HEK293 (cell line): ENCODE data around the gene TRABD2A.

Experiments
- CTCF ChIA-PET: fragments of 350-600 bp; formaldehyde crosslinking; extraction: SDS; loops from one replicate; lab custom pipeline; 2021; ENCODE audit warnings: antibody characterized with exemption; lab: Yijun Ruan, JAX
- POLR2A ChIA-PET: fragments of 300-600 bp; formaldehyde crosslinking; extraction: SDS; loops from one replicate; lab custom pipeline; 2020; ENCODE audit warnings: antibody characterized with exemption, inconsistent platforms; lab: Yijun Ruan, JAX
- H3K27ac ChIP-seq: fragments of 200-500 bp; sonication (Bioruptor generic); 2 replicates; pipeline ENCODE4 v1.5.1; 2014; ENCODE audit warnings: low read depth, low read length, control low read depth, inconsistent platforms; ENCODE audit errors: extremely low read depth
- H3K36me3 ChIP-seq, 2 experiments: fragments of 200-500 bp in 1 of 2; sonication (Bioruptor generic) in 1 of 2; 1 replicate in 1 of 2; 2 replicates in 1 of 2; pipeline ENCODE4 v1.5.1; 2014 to 2017; ENCODE audit warnings: inconsistent platforms in 2 of 2, low read length in 2 of 2; ENCODE audit not compliant: control insufficient read depth in 2 of 2, insufficient read depth in 1 of 2
- H3K4me1 ChIP-seq: fragments of 200-500 bp; sonication (Bioruptor generic); 2 replicates; pipeline ENCODE4 v1.5.1; 2014; ENCODE audit warnings: mild to moderate bottlenecking, low read length, inconsistent platforms; ENCODE audit not compliant: control insufficient read depth, insufficient read depth
- H3K4me3 ChIP-seq: 2 replicates; pipeline ENCODE4 v1.5.1; 2011; ENCODE audit warnings: low read depth, mild to moderate bottlenecking, control low read depth, low read length, moderate library complexity
- H3K9me3 ChIP-seq: fragments of 200-500 bp; sonication (Bioruptor generic); 2 replicates; pipeline ENCODE4 v1.5.1; 2014; ENCODE audit warnings: low read depth, low read length, inconsistent platforms; ENCODE audit not compliant: control insufficient read depth, insufficient read depth
- EGR2 ChIP-seq: fragments of 450-650 bp; formaldehyde crosslinking; IDR thresholded peaks from 2 replicates; pipeline ENCODE4 v1.5.1; 2016; ENCODE audit warnings: low read depth, missing biosample characterization, missing genetic modification characterization
- KLF1 ChIP-seq: fragments of 450-650 bp; formaldehyde crosslinking; IDR thresholded peaks from 2 replicates; pipeline ENCODE4 v1.5.1; 2016; ENCODE audit warnings: missing biosample characterization, missing genetic modification characterization
- OVOL3 ChIP-seq: fragments of 450-650 bp; formaldehyde crosslinking; IDR thresholded peaks from 2 replicates; pipeline ENCODE4 v1.5.1; 2016; ENCODE audit warnings: missing biosample characterization, missing genetic modification characterization
- RBAK ChIP-seq: fragments of 450-650 bp; formaldehyde crosslinking; IDR thresholded peaks from 2 replicates; pipeline ENCODE4 v1.5.1; 2016; ENCODE audit warnings: missing biosample characterization, missing genetic modification characterization
- SCRT2 ChIP-seq: fragments of 450-650 bp; formaldehyde crosslinking; IDR thresholded peaks from 2 replicates; pipeline ENCODE4 v1.5.1; 2016; ENCODE audit warnings: missing biosample characterization, missing genetic modification characterization
- ZFP41 ChIP-seq: fragments of 450-650 bp; formaldehyde crosslinking; IDR thresholded peaks from 2 replicates; pipeline ENCODE4 v1.5.1; 2016; ENCODE audit warnings: missing biosample characterization, missing genetic modification characterization, borderline replicate concordance
- ZFP69B ChIP-seq: fragments of 450-650 bp; formaldehyde crosslinking; IDR thresholded peaks from 2 replicates; pipeline ENCODE4 v1.5.1; 2016; ENCODE audit warnings: missing biosample characterization, missing genetic modification characterization
- ZNF175 ChIP-seq: fragments of 450-650 bp; formaldehyde crosslinking; IDR thresholded peaks from 2 replicates; pipeline ENCODE4 v1.5.1; 2016; ENCODE audit warnings: missing biosample characterization, missing genetic modification characterization
- ZNF214 ChIP-seq: fragments of 450-650 bp; formaldehyde crosslinking; IDR thresholded peaks from 2 replicates; pipeline ENCODE4 v1.5.1; 2017; ENCODE audit warnings: missing biosample characterization, mild to moderate bottlenecking, missing genetic modification characterization, borderline replicate concordance
- ZNF221 ChIP-seq: fragments of 450-650 bp; formaldehyde crosslinking; IDR thresholded peaks from 2 replicates; pipeline ENCODE4 v1.5.1; 2017; ENCODE audit warnings: missing biosample characterization, missing genetic modification characterization, borderline replicate concordance
- ZNF558 ChIP-seq: fragments of 450-650 bp; formaldehyde crosslinking; IDR thresholded peaks from 2 replicates; pipeline ENCODE4 v1.5.1; 2016; ENCODE audit warnings: missing biosample characterization, missing genetic modification characterization
- ZNF560 ChIP-seq: fragments of 450-650 bp; formaldehyde crosslinking; IDR thresholded peaks from 2 replicates; pipeline ENCODE4 v1.5.1; 2017; ENCODE audit warnings: missing biosample characterization, missing genetic modification characterization, borderline replicate concordance
- ZNF561 ChIP-seq: fragments of 450-650 bp; IDR thresholded peaks from 2 replicates; pipeline ENCODE4 v1.5.1; 2018; ENCODE audit warnings: missing biosample characterization, missing genetic modification characterization, borderline replicate concordance
- ZNF571 ChIP-seq: fragments of 450-650 bp; formaldehyde crosslinking; IDR thresholded peaks from 2 replicates; pipeline ENCODE4 v1.5.0; 2017; ENCODE audit warnings: missing biosample characterization, missing genetic modification characterization
- ZNF707 ChIP-seq: fragments of 450-650 bp; formaldehyde crosslinking; IDR thresholded peaks from 2 replicates; pipeline ENCODE4 v1.5.1; 2016; ENCODE audit warnings: missing biosample characterization, missing genetic modification characterization
- ZNF843 ChIP-seq: fragments of 450-650 bp; formaldehyde crosslinking; IDR thresholded peaks from 2 replicates; pipeline ENCODE4 v1.5.1; 2016; ENCODE audit warnings: missing biosample characterization, missing genetic modification characterization
- TF ChIP-seq, protein P1 (sequence below): fragments of 450-650 bp; formaldehyde crosslinking; IDR thresholded peaks from 2 replicates; pipeline ENCODE4 v1.5.1; 2017; ENCODE audit warnings: missing biosample characterization, missing genetic modification characterization
- TF ChIP-seq, protein P2 (sequence below): fragments of 450-650 bp; formaldehyde crosslinking; IDR thresholded peaks from 2 replicates; pipeline ENCODE4 v1.5.1; 2016; ENCODE audit warnings: missing biosample characterization, missing genetic modification characterization
- TF ChIP-seq, protein P3 (sequence below): fragments of 450-650 bp; formaldehyde crosslinking; IDR thresholded peaks from 2 replicates; pipeline ENCODE4; 2016; ENCODE audit warnings: missing biosample characterization, missing genetic modification characterization
- TF ChIP-seq, protein P4 (sequence below): fragments of 450-650 bp; formaldehyde crosslinking; IDR thresholded peaks from 2 replicates; pipeline ENCODE4 v1.5.1; 2017; ENCODE audit warnings: missing biosample characterization, mild to moderate bottlenecking, missing genetic modification characterization, moderate library complexity

The TRABD2A gene

DNA sequence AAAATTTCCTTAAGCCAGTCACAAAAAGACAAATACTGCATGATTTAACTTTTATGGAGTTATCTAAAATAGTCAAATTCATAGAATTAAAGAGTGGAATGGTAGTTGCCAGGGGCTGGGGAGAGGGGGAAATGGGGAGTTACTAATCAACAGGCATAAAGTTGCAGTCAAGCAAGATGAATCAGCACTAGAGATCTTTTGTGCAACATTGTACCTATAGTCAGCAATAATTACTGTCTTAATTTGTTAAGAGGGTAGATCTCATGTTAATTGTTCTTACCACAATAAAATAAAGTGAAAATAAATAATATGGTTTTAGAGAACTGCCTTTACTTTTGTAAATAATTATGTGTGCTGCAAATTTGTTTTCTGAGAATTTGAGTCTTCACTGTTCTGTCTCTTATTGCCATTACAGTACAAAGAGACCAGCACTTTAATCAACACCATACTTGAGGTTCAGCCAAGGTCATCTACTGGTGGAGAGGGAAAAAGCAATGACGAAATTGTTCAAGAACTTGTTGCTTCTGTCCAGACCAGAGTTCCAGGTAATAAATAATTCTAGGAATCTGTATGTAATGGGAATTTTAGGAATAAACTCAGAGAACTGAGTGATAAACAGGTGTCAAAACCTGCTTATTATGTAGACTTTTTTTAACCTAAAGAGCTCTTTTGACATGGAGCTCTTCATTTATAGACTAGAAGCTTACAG, 75.5 kb downstream of the TRABD2A start:
- TF ChIP-seq SCRT2 (tag by site-specific recombination) (peak; percentile 58; the same call in 1 of the 2 replicates), ZNF707 (tag by site-specific recombination) (no peak)
- peaks cover 10% of the 10 kb centered on the region for H3K4me1 ChIP-seq
- POLR2A ChIA-PET = no interaction called here
- H3K27ac ChIP-seq = no peak overlapping the region
- no peaks in the 10 kb centered on the region for H3K36me3 ChIP-seq
- H3K9me3 ChIP-seq = no peaks in the 10 kb centered on the region
- no peak overlapping the region for H3K4me3 ChIP-seq
- CTCF ChIA-PET = interaction anchor here (1.0 to 1.2 kb wide), 2 partner anchors 77 to 120 kb away, joined by 3 to 7 read pairs; no protein-coding TSS in a partner anchor

DNA sequence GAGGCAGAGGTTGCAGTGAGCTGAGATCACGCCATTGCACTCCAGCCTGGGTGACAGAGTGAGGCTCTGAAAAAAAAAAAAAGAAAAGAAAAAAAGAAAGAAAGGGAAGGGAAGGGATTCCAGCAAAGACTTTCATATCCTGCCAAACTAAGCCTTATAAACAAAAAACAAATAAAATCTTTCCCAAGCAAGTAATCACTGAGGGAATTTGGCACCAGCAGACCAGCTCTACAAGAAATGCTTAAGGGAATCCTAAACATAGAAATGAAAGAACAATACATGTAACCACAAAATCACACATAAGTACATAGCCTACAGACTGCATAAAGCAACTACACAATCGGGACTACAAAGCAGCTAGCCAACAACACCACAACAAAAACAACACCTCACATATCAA, 79.1 kb downstream of the TRABD2A start:
- ChIA-PET POLR2A (no interaction called here), CTCF (no interaction called here)
- Histone ChIP-seq H3K4me3 (no peak overlapping the region), H3K9me3 (no peaks in the 10 kb centered on the region), H3K4me1 (peaks cover 4% of the 10 kb centered on the region), H3K36me3 (no peaks in the 10 kb centered on the region), H3K27ac (no peak overlapping the region)
- TF ChIP-seq, protein P1, sequence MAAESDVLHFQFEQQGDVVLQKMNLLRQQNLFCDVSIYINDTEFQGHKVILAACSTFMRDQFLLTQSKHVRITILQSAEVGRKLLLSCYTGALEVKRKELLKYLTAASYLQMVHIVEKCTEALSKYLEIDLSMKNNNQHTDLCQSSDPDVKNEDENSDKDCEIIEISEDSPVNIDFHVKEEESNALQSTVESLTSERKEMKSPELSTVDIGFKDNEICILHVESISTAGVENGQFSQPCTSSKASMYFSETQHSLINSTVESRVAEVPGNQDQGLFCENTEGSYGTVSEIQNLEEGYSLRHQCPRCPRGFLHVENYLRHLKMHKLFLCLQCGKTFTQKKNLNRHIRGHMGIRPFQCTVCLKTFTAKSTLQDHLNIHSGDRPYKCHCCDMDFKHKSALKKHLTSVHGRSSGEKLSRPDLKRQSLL (tag by site-specific recombination) = no peak
- no peak for TF ChIP-seq KLF1 (tag by site-specific recombination)
- TF ChIP-seq, protein P2, sequence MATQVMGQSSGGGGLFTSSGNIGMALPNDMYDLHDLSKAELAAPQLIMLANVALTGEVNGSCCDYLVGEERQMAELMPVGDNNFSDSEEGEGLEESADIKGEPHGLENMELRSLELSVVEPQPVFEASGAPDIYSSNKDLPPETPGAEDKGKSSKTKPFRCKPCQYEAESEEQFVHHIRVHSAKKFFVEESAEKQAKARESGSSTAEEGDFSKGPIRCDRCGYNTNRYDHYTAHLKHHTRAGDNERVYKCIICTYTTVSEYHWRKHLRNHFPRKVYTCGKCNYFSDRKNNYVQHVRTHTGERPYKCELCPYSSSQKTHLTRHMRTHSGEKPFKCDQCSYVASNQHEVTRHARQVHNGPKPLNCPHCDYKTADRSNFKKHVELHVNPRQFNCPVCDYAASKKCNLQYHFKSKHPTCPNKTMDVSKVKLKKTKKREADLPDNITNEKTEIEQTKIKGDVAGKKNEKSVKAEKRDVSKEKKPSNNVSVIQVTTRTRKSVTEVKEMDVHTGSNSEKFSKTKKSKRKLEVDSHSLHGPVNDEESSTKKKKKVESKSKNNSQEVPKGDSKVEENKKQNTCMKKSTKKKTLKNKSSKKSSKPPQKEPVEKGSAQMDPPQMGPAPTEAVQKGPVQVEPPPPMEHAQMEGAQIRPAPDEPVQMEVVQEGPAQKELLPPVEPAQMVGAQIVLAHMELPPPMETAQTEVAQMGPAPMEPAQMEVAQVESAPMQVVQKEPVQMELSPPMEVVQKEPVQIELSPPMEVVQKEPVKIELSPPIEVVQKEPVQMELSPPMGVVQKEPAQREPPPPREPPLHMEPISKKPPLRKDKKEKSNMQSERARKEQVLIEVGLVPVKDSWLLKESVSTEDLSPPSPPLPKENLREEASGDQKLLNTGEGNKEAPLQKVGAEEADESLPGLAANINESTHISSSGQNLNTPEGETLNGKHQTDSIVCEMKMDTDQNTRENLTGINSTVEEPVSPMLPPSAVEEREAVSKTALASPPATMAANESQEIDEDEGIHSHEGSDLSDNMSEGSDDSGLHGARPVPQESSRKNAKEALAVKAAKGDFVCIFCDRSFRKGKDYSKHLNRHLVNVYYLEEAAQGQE = no peak
- no peak for TF ChIP-seq ZNF558 (tag by site-specific recombination)
- TF ChIP-seq, protein P3, sequence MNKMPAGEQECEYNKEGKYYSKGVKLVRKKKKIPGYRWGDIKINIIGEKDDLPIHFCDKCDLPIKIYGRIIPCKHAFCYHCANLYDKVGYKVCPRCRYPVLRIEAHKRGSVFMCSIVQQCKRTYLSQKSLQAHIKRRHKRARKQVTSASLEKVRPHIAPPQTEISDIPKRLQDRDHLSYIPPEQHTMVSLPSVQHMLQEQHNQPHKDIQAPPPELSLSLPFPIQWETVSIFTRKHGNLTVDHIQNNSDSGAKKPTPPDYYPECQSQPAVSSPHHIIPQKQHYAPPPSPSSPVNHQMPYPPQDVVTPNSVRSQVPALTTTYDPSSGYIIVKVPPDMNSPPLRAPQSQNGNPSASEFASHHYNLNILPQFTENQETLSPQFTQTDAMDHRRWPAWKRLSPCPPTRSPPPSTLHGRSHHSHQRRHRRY = no peak
- no peak for TF ChIP-seq ZFP69B (tag by site-specific recombination)
- no peak for TF ChIP-seq ZNF214 (tag by site-specific recombination)
- TF ChIP-seq ZNF571 (tag by site-specific recombination) = no peak
- no peak for TF ChIP-seq RBAK (tag by site-specific recombination)
- TF ChIP-seq ZNF221 = no peak
- TF ChIP-seq ZNF843 (tag by site-specific recombination) = no peak
- TF ChIP-seq OVOL3 = no peak
- no peak for TF ChIP-seq ZFP41 (tag by site-specific recombination)
- TF ChIP-seq SCRT2 (tag by site-specific recombination) = no peak
- TF ChIP-seq ZNF175 (tag by site-specific recombination) = no peak
- no peak for TF ChIP-seq EGR2 (tag by site-specific recombination)
- TF ChIP-seq ZNF560 (tag by site-specific recombination) = no peak
- no peak for TF ChIP-seq ZNF707 (tag by site-specific recombination)
- no peak for TF ChIP-seq ZNF561 (tag by site-specific recombination)
- TF ChIP-seq, protein P4, sequence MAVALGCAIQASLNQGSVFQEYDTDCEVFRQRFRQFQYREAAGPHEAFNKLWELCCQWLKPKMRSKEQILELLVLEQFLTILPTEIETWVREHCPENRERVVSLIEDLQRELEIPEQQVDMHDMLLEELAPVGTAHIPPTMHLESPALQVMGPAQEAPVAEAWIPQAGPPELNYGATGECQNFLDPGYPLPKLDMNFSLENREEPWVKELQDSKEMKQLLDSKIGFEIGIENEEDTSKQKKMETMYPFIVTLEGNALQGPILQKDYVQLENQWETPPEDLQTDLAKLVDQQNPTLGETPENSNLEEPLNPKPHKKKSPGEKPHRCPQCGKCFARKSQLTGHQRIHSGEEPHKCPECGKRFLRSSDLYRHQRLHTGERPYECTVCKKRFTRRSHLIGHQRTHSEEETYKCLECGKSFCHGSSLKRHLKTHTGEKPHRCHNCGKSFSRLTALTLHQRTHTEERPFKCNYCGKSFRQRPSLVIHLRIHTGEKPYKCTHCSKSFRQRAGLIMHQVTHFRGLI (tag by site-specific recombination) = no peak
